Calu3 (cell line): ENCODE measurements around the gene FBXL4. TPM values are rescaled to one million over a fixed set of nuclear protein-coding genes. Genes with fewer than 3 reads are reported as not detected.

Experiments
- BruUV-seq: library from RNA; stranded (reverse); fragments of 400-500 nt; replicated peaks from 2 replicates; lab custom pipeline; 2021; lab: Mats Ljungman, UMichigan
- CTCF ChIA-PET: fragments of 300-600 bp; sonication (Branson Sonifier 250); formaldehyde crosslinking; loops from one replicate; lab custom pipeline; 2022; ENCODE audit warnings: antibody characterized with exemption; lab: Charles Lee
- DNase-seq: peaks from one replicate; pipeline ENCODE4 v3.0.0; 2022
- H3K27ac Mint-ChIP-seq: one replicate; pipeline ENCODE4 v1.8.0; 2022; ENCODE audit warnings: mixed read lengths; ENCODE audit not compliant: unreplicated experiment
- H3K27me3 Mint-ChIP-seq: one replicate; pipeline ENCODE4 v1.8.0; 2022; ENCODE audit warnings: mixed read lengths; ENCODE audit not compliant: unreplicated experiment
- H3K36me3 Mint-ChIP-seq: one replicate; pipeline ENCODE4 v1.8.0; 2022; ENCODE audit warnings: mild to moderate bottlenecking, moderate library complexity, mixed read lengths; ENCODE audit not compliant: insufficient read depth, unreplicated experiment
- H3K4me1 Mint-ChIP-seq: one replicate; pipeline ENCODE4 v1.8.0; 2022; ENCODE audit warnings: mild to moderate bottlenecking, low read depth, mixed read lengths; ENCODE audit not compliant: unreplicated experiment
- H3K4me3 Mint-ChIP-seq: one replicate; pipeline ENCODE4 v1.8.0; 2022; ENCODE audit warnings: mild to moderate bottlenecking, low read depth, moderate library complexity, mixed read lengths; ENCODE audit not compliant: unreplicated experiment
- H3K9me3 Mint-ChIP-seq: one replicate; pipeline ENCODE4 v1.8.0; 2022; ENCODE audit warnings: low read depth, mixed read lengths; ENCODE audit not compliant: unreplicated experiment
- intact Hi-C: fragments of 100-400 bp; cut with micrococcal nuclease; formaldehyde crosslinking; loops from one replicate; pipeline ENCODE4 v1.10.0; 2022; ENCODE audit not compliant: unreplicated experiment
- total RNA-seq: library from RNA; stranded (reverse); gene quantifications from 2 replicates; pipeline ENCODE4 v1.2.3, GENCODE V29; 2022
- TF ChIP-seq, protein P1 (sequence below): fragments of 200-600 bp; IDR thresholded peaks from one replicate; pipeline ENCODE4 v1.8.0; 2022; ENCODE audit warnings: antibody characterized with exemption; ENCODE audit not compliant: unreplicated experiment

Gene FBXL4
- total RNA-seq, 1 experiment from 2014 or later: 13.1 TPM

DNA sequence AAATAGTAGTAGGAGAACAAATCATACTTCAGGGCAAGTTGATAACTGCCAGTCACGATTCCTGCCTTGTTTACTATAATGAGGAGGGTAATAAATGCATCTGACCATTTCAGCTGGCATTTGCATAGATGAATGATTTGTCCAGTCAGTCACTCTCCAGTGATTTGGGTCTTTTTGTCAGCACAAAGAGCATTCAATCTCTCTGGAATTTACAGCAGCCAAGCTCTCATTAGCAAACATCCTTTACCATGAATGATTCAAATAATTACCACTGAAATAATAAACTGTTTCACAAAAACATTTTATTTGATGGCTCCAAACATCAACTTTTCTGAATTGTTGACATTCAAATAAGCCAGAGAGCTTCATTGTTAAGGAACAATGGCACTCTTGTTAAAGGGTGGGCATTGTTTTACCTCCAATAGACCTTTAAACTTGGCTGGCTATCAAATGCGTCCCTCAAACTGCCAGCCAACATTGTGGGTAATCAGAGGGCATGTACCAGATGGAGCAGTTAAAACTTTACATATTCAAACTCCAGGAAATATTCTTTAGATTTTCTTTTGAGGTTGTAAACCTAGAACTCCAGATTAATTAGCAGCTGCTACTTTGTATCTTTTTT, 30.0 kb upstream of the FBXL4 start:
- H3K27ac Mint-ChIP-seq: no peak overlapping the region
- CTCF ChIA-PET: interaction anchor here (0.7 to 1.4 kb wide), 3 partner anchors 15 to 138 kb away, joined by 3 to 4 read pairs (median 3); partner anchors contain the start of gene FBXL4
- TF ChIP-seq, protein P1, sequence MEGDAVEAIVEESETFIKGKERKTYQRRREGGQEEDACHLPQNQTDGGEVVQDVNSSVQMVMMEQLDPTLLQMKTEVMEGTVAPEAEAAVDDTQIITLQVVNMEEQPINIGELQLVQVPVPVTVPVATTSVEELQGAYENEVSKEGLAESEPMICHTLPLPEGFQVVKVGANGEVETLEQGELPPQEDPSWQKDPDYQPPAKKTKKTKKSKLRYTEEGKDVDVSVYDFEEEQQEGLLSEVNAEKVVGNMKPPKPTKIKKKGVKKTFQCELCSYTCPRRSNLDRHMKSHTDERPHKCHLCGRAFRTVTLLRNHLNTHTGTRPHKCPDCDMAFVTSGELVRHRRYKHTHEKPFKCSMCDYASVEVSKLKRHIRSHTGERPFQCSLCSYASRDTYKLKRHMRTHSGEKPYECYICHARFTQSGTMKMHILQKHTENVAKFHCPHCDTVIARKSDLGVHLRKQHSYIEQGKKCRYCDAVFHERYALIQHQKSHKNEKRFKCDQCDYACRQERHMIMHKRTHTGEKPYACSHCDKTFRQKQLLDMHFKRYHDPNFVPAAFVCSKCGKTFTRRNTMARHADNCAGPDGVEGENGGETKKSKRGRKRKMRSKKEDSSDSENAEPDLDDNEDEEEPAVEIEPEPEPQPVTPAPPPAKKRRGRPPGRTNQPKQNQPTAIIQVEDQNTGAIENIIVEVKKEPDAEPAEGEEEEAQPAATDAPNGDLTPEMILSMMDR: no peak
- H3K4me3 Mint-ChIP-seq: no peak overlapping the region
- intact Hi-C loops: no loop called here
- no peak for DNase-seq
- no TSS peak for BruUV-seq
- H3K27me3 Mint-ChIP-seq: no peaks in the 10 kb centered on the region
- H3K4me1 Mint-ChIP-seq: no peaks in the 10 kb centered on the region
- H3K36me3 Mint-ChIP-seq: peaks cover 4% of the 10 kb centered on the region
- no peaks in the 10 kb centered on the region for H3K9me3 Mint-ChIP-seq

DNA sequence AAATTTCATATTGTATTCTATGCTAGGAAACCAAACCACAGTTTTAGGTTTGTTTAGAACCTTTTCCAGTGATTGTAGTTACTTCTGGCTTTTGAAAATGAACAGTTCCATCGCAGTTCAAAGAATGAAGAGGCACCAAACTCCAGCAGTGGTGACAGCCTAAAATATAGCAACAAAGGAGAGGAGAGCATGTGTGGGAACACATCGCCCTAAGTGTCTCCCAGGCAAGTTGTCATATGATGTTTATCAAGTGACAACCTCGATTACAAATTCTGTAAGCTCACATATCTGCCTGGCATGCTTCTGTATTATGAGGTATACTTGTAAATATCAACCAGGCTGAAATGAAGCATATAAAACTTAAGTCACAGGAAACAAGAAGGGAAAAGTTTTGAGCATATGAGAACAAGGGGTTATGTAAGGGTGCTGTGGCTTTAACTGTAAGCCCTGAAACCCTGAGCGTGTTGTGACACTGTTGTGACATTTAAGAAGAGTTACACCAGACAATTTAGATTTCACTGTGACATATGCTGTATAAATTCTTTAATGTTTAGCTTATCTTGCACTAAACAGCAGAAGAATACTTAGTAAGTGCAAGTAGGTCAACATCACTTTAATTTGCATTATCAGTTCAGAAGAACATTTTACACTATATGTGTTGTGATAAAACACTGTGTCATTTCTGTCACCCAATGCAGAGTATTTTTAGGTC, 29.1 kb upstream of the FBXL4 start:
- no peak overlapping the region for H3K27ac Mint-ChIP-seq
- H3K9me3 Mint-ChIP-seq: no peaks in the 10 kb centered on the region
- no peaks in the 10 kb centered on the region for H3K4me1 Mint-ChIP-seq
- H3K27me3 Mint-ChIP-seq: no peaks in the 10 kb centered on the region
- H3K4me3 Mint-ChIP-seq: no peak overlapping the region
- TF ChIP-seq, protein P1: no peak
- intact Hi-C loops: no loop called here
- no peak for DNase-seq
- BruUV-seq: no TSS peak
- peaks cover 4% of the 10 kb centered on the region for H3K36me3 Mint-ChIP-seq
- CTCF ChIA-PET: interaction anchor here (1.1 kb wide), 1 partner anchor 139 kb away, joined by 3 read pairs; no protein-coding TSS in a partner anchor

DNA sequence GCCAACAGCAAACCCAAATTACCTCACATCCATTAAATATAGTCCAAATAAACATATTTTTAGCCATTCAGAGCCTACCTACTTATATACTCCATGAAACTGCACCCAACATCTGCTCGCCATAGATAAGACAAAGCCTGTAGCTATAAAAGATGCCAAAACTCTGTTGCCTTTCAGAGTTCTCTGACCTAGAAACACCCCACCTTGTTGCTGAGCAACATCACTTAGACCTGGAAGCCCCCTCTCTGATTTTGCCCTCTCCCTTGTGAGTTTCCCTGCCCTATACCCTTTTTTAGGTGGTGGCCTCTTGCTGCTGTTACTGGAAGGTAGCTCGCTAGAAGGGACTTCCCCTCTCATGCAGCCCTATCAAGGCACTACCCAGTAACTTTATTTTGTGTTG, 27.7 kb upstream of the FBXL4 start:
- BruUV-seq: no TSS peak
- Mint-ChIP-seq H3K36me3 (peaks cover 4% of the 10 kb centered on the region), H3K9me3 (no peaks in the 10 kb centered on the region), H3K27me3 (no peaks in the 10 kb centered on the region), H3K27ac (no peak overlapping the region), H3K4me1 (no peaks in the 10 kb centered on the region), H3K4me3 (no peak overlapping the region)
- no peak for DNase-seq
- TF ChIP-seq, protein P1: no peak
- intact Hi-C loops: no loop called here
- CTCF ChIA-PET: no interaction called here

DNA sequence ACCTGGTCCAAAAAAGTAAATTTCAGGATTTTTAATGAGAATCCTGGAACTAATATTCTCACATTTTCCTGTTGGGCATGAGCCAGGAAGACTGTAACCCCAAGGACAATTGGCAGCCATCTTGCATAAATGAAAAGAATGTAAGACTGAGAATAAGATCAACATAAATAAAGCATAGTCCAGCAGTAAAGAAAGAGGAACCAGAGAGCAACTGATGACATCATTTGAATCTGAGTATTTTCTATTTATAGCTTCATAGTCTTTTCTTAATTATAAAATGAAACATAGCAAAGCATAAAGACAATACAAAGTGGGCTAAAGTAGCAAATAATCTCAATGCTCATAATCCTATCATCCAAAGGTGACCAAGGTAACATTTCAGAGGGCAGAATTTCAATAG, 26.6 kb upstream of the FBXL4 start:
- Mint-ChIP-seq H3K4me1 (no peaks in the 10 kb centered on the region), H3K4me3 (no peak overlapping the region), H3K9me3 (no peaks in the 10 kb centered on the region), H3K27me3 (no peaks in the 10 kb centered on the region), H3K36me3 (peaks cover 4% of the 10 kb centered on the region), H3K27ac (no peak overlapping the region)
- CTCF ChIA-PET: interaction anchor here (0.5 kb wide), 1 partner anchor 114 kb away, joined by 6 read pairs; no protein-coding TSS in a partner anchor
- DNase-seq: no peak
- intact Hi-C loops: no loop called here
- TF ChIP-seq, protein P1: no peak
- BruUV-seq: no TSS peak
